HK-2 (cell line): ENCODE measurements around the gene POTEF.
"Not testable (repeated sequence)": the region's sequence is repeated elsewhere in the genome, so short reads cannot be mapped to it uniquely, and the experiment has no call there.

Experiments
- DNase-seq: peaks from one replicate; pipeline ENCODE4 v3.0.0-alpha.2; 2018; ENCODE audit not compliant: unreplicated experiment

Gene POTEF

GRCh38 chr2:130128464-130128863, 558 bp downstream of the POTEF start:
- DNase-seq: not testable (repeated sequence)

DNA sequence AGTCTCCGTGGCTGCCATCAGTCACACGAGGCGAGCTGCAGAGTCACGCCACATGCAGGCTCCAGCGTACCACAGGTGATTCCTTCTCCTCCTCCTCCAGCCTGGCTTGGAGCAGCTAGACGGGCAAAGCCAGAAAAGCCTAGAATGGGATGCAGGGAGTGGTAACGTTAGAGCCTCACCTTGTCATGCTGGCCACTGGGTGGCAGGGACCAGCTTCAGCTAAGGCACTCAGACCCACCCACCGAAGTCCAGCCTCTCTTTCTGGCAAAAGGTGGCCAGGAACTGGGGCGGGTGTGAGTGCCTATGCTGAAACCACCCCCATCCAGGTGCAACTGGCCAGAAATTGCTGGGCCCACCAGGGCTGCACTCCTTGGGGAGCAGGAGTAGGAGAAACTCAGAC, 1.3 kb downstream of the POTEF start:
- DNase-seq: not testable (repeated sequence)

DNA sequence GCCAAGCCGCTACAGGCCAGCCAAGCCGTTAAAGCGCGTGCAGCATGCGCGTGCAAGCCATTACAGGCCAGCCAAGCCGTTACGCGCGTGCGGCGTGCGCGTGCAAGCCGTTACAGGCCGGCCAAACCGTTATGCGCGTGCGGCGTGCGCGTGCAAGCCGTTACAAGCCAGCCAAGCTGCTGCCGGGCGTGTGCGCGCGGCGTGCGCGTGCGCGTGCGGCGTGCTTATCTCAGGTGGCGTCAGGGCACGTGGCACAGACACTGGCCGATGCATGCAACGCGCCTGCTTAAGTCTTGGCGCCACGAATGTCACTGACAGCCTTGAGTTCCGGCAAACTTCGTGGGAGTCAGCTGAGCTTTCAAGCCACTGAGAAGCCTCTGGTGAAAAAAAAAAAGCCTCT, 8.1 kb downstream of the POTEF start:
- not testable (repeated sequence) for DNase-seq

GRCh38 chr2:130102597-130103363, 26.2 kb downstream of the POTEF start:
- not testable (repeated sequence) for DNase-seq

GRCh38 chr2:130062645-130063044, 66.4 kb downstream of the POTEF start:
- DNase-seq: not testable (repeated sequence)

GRCh38 chr2:130059982-130060381, 69.0 kb downstream of the POTEF start:
- DNase-seq: not testable (repeated sequence)

GRCh38 chr2:130056336-130056735, 72.7 kb downstream of the POTEF start:
- not testable (repeated sequence) for DNase-seq

DNA sequence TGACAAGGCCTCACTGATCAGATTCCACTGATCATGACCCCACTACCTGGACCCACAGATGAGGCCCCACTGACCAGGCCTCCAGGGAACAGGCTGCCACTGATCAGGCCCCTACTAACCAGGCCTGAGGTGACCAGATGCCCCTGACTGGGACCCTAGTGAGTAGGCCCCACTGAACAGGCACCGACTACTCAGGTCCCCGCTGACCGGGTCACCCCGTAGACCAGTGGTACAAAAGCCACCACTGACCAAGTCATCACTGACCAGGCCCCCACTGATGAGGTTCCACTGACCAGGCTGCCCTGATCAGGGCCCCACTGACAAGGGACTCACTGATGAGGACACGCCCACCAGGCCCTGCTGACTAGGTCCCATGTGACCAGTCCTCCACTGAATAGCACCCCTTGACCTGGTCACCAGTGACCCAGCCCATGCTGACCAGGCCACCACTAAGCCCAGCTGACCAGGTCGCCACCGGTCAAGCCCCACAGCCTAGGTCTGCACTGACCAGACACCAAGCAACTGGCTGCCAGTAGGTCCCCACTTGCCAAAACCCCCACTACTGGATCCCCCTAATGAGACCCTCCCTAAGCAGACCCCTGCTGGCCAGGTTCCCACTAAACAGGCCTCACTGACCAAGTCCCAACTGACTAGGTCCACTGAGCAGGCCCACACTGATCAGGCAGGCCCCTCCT, 75.7 kb downstream of the POTEF start:
- DNase-seq: not testable (repeated sequence)

- not testable (repeated sequence) for DNase-seq
These were observed 76.6 kb downstream of the POTEF start for GRCh38 chr2:130052376-130052775.

DNA sequence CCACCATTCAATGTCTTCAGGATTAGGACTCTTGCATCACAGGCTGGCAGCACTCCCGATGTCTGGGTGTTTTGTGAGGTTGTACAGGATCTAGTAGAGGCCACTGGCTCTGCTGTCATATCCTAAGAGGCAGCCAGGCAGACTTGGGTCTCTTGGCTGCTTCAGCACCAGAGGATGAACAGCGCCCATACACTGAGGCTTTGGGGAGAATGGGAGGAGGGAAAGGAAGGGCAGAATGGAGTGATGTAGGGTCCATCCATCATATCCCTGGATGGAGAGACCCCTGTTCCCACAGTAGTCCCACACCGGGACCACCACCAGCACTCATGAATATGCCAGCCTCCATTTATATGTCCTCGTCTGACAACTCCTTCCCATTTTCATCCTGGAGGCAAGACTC, 80.6 kb downstream of the POTEF start:
- not testable (repeated sequence) for DNase-seq

DNA sequence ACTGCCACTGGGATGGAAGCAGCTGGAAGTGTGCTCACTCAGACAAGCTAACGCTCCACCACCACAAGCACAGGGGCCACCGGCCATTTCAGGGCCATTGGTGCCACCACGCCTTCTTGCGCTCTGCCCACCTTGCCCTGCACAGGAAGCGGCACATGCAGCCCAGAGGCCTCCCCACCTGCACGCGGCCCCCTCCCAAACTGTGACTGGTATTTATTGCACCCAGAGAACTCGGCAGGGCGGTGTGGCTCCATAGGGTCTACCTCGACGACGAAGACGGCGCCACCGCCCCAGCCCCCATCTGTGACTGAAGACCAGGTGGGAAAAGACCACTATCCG, 90.8 kb downstream of the POTEF start:
- not testable (repeated sequence) for DNase-seq

DNA sequence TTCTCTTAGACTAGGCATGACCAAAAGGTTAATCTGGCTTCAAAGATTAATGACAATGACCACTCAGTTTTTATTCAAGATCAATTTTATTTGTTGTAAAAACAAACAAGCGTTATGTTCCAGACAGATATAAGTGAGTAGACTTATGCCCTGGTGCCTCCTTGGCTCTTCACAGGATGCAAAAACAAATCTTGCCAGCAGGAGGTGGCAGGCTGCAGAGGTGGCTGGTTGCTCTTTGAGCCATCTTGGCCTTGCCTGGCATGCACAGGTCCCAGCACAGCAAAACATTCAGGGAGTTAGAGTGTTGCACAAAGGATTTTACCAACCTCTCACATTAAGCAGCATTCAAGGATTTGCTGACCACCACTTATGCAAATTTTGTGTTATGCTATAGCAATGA, 103.1 kb downstream of the POTEF start:
- not testable (repeated sequence) for DNase-seq
